HepG2 (cell line): Measurements from ENCODE around the gene XXYLT1. TPM values are rescaled to one million over a fixed set of nuclear protein-coding genes. Genes with fewer than 3 reads are reported as not detected.

Source experiments
- AGO2 ChIP-seq: fragments of 200-400 bp; formaldehyde crosslinking; optimal IDR thresholded peaks from 2 replicates; pipeline ENCODE3; 2017; ENCODE audit warnings: mild to moderate bottlenecking, low read depth, low read length, moderate library complexity
- ARNT ChIP-seq: fragments of 450-650 bp; IDR thresholded peaks from 2 replicates; pipeline ENCODE4 v1.6.1; 2017
- ARNT2 ChIP-seq: sonication (generic); formaldehyde crosslinking; IDR thresholded peaks from 2 replicates; pipeline ENCODE4 v1.8.0; 2022; ENCODE audit warnings: mild to moderate bottlenecking, low read depth, missing genetic modification reagents, moderate library complexity
- CBFB ChIP-seq: sonication (generic); formaldehyde crosslinking; IDR thresholded peaks from 2 replicates; pipeline ENCODE4 v1.4.0; 2020; ENCODE audit warnings: missing genetic modification reagents
- CEBPG ChIP-seq: IDR thresholded peaks from 2 replicates; pipeline ENCODE4 v1.6.1; 2016
- CREB3 ChIP-seq: sonication (generic); formaldehyde crosslinking; IDR thresholded peaks from 2 replicates; pipeline ENCODE4 v1.5.0; 2020; ENCODE audit warnings: missing genetic modification reagents
- CSRNP1 ChIP-seq: sonication (generic); formaldehyde crosslinking; IDR thresholded peaks from 2 replicates; pipeline ENCODE4 v1.8.1; 2023; ENCODE audit warnings: mild to moderate bottlenecking, missing genetic modification reagents
- ERF ChIP-seq: IDR thresholded peaks from 2 replicates; pipeline ENCODE4 v1.6.1; 2018; ENCODE audit warnings: missing biosample characterization, missing genetic modification reagents
- HOXA3 ChIP-seq: sonication (generic); formaldehyde crosslinking; IDR thresholded peaks from 2 replicates; pipeline ENCODE4 v1.5.0; 2020; ENCODE audit warnings: missing genetic modification reagents
- KDM1A ChIP-seq: IDR thresholded peaks from 2 replicates; pipeline ENCODE4 v1.6.1; 2016; ENCODE audit warnings: missing compliant biosample characterization
- KDM2A ChIP-seq: sonication (generic); formaldehyde crosslinking; IDR thresholded peaks from 2 replicates; pipeline ENCODE4 v1.4.0; 2020; ENCODE audit warnings: low read depth, missing genetic modification reagents, borderline replicate concordance
- KLF6 ChIP-seq: IDR thresholded peaks from 2 replicates; pipeline ENCODE4 v1.8.0; 2016; ENCODE audit warnings: missing biosample characterization, missing genetic modification reagents
- MAX ChIP-seq: IDR thresholded peaks from 2 replicates; pipeline ENCODE4 v1.6.1; 2012; ENCODE audit warnings: inconsistent platforms
- MIXL1 ChIP-seq: IDR thresholded peaks from 2 replicates; pipeline ENCODE4 v1.6.1; 2016
- NCOA1 ChIP-seq: sonication (generic); formaldehyde crosslinking; IDR thresholded peaks from 2 replicates; pipeline ENCODE4 v1.9.0; 2021; ENCODE audit warnings: missing genetic modification reagents
- NCOR1 ChIP-seq: fragments of 200-600 bp; sonication (generic); IDR thresholded peaks from 2 replicates; pipeline ENCODE4 v1.7.0; 2017; ENCODE audit warnings: antibody characterized with exemption, low read length, borderline replicate concordance
- RELA ChIP-seq: sonication (generic); formaldehyde crosslinking; IDR thresholded peaks from 2 replicates; pipeline ENCODE4 v1.4.0; 2020; ENCODE audit warnings: missing genetic modification reagents
- RFXAP ChIP-seq: sonication (generic); formaldehyde crosslinking; IDR thresholded peaks from 2 replicates; pipeline ENCODE4 v1.4.0; 2020; ENCODE audit warnings: missing genetic modification reagents, borderline replicate concordance
- RNF2 ChIP-seq: fragments of 450-650 bp; conservative IDR thresholded peaks from 2 replicates; pipeline ENCODE4 v1.6.1; 2016; ENCODE audit warnings: low read depth
- SRSF1 ChIP-seq: fragments of 200-400 bp; formaldehyde crosslinking; optimal IDR thresholded peaks from 2 replicates; pipeline ENCODE3; 2017; ENCODE audit warnings: mild to moderate bottlenecking, low read depth, low read length, moderate library complexity
- TFDP1 ChIP-seq: IDR thresholded peaks from 2 replicates; pipeline ENCODE4 v1.6.1; 2016; ENCODE audit warnings: missing compliant biosample characterization, missing genetic modification reagents, borderline replicate concordance
- XBP1 ChIP-seq: sonication (generic); formaldehyde crosslinking; IDR thresholded peaks from 2 replicates; pipeline ENCODE4 v1.5.0; 2020; ENCODE audit warnings: missing genetic modification reagents
- ZFP82 ChIP-seq: sonication (generic); formaldehyde crosslinking; IDR thresholded peaks from 2 replicates; pipeline ENCODE4 v1.5.1; 2020; ENCODE audit warnings: mild to moderate bottlenecking, missing genetic modification reagents, borderline replicate concordance
- ZNF580 ChIP-seq: IDR thresholded peaks from 2 replicates; pipeline ENCODE4 v1.6.1; 2016; ENCODE audit warnings: low read depth, borderline replicate concordance
- ZNF660 ChIP-seq: sonication (generic); formaldehyde crosslinking; IDR thresholded peaks from 2 replicates; pipeline ENCODE4 v1.5.1; 2020; ENCODE audit warnings: mild to moderate bottlenecking, low read depth, missing genetic modification reagents, borderline replicate concordance
- ZNF678 ChIP-seq: sonication (generic); formaldehyde crosslinking; IDR thresholded peaks from 2 replicates; pipeline ENCODE4 v1.4.0; 2020; ENCODE audit warnings: mild to moderate bottlenecking, missing genetic modification reagents
- ZNF709 ChIP-seq: sonication (generic); formaldehyde crosslinking; IDR thresholded peaks from 2 replicates; pipeline ENCODE4 v1.5.0; 2020; ENCODE audit warnings: mild to moderate bottlenecking, missing genetic modification reagents
- ZNF724P ChIP-seq: sonication (generic); formaldehyde crosslinking; IDR thresholded peaks from 2 replicates; pipeline ENCODE4 v1.8.0; 2022; ENCODE audit warnings: missing genetic modification reagents, borderline replicate concordance
- ZNF850 ChIP-seq: sonication (generic); formaldehyde crosslinking; conservative IDR thresholded peaks from 2 replicates; pipeline ENCODE4 v1.9.0; 2021; ENCODE audit warnings: mild to moderate bottlenecking, missing genetic modification reagents
- ZSCAN12 ChIP-seq: sonication (generic); formaldehyde crosslinking; IDR thresholded peaks from 2 replicates; pipeline ENCODE4 v1.9.0; 2021; ENCODE audit warnings: mild to moderate bottlenecking, missing genetic modification reagents
- ZSCAN29 ChIP-seq: sonication (generic); formaldehyde crosslinking; conservative IDR thresholded peaks from 2 replicates; pipeline ENCODE4 v1.4.0; 2020; ENCODE audit warnings: mild to moderate bottlenecking, missing genetic modification reagents
- polyA plus RNA-seq, 8 experiments: library from polyadenylated mRNA; depleted of rRNA in 3 of 8; stranded (reverse) in 7 of 8; unstranded in 1 of 8; fragments of >200 nt; fragmentation: Illumina TruSeq in 4 of 8; extraction: Trizol in 4 of 8; gene quantifications; 2 replicates each; pipeline versions ENCODE4 v1.2.1 to v1.2.3, GENCODE V29; 2011 to 2016; ENCODE audit warnings: low read depth in 4 of 8, missing spikeins in 1 of 8, mixed read lengths in 1 of 8; ENCODE audit not compliant: insufficient read depth in 1 of 8
- total RNA-seq, 5 experiments: library from RNA; depleted of rRNA; stranded (reverse); fragments of >200 nt; fragmentation: Illumina TruSeq; extraction: Trizol; gene quantifications; 2 replicates each; pipeline ENCODE4 v1.2.3, GENCODE V29; 2016; ENCODE audit warnings: low read depth in 1 of 5

The XXYLT1 gene
- total and polyA plus RNA-seq, 2 of the 13 experiments (the other 11 are each of a cell fraction or from before 2014, with no cell fraction given), result 17.7 to 19.0 TPM

- TF ChIP-seq CSRNP1 (CRISPR knock-in tag), result 0 out of 2 replicates have a peak, but pooled peaks have one; percentile 49
- TF ChIP-seq KLF6, result peak; percentile 51; the same call in 1 of the 2 replicates
- no peak for TF ChIP-seq ZNF660 (CRISPR knock-in tag)
- peak; percentile 70; the same call in 1 of the 2 replicates for TF ChIP-seq ZNF580 (CRISPR knock-in tag)
- TF ChIP-seq NCOR1, result no peak
- TF ChIP-seq CREB3 (CRISPR knock-in tag), result no peak
- no peak for TF ChIP-seq ARNT
- TF ChIP-seq KDM2A (CRISPR knock-in tag), result peak; percentile 81; the same call in 1 of the 2 replicates
- TF ChIP-seq AGO2, result no peak
- 0 out of 2 replicates have a peak, but pooled peaks have one; percentile 52 for TF ChIP-seq ZNF678
- no peak for TF ChIP-seq ARNT2 (CRISPR knock-in tag)
- TF ChIP-seq ZSCAN29 (CRISPR knock-in tag), result peak; percentile 87
- TF ChIP-seq ZNF709 (CRISPR knock-in tag), result peak; percentile 54; the same call in 1 of the 2 replicates
- TF ChIP-seq MAX, result no peak
- no peak for TF ChIP-seq RNF2
- TF ChIP-seq ZSCAN12, result no peak
- no peak for TF ChIP-seq CEBPG
- no peak for TF ChIP-seq ZNF850 (CRISPR knock-in tag)
- no peak for TF ChIP-seq ZNF724P (CRISPR knock-in tag)
- TF ChIP-seq NCOA1 (CRISPR knock-in tag), result no peak
- TF ChIP-seq ZFP82 (CRISPR knock-in tag), result no peak
- peak; percentile 62; the same call in 1 of the 2 replicates for TF ChIP-seq ERF (CRISPR knock-in tag)
- no peak for TF ChIP-seq RELA
- peak; percentile 95 for TF ChIP-seq SRSF1
- no peak for TF ChIP-seq KDM1A (CRISPR knock-in tag)
- TF ChIP-seq MIXL1, result no peak
- peak; percentile 52; the same call in 1 of the 2 replicates for TF ChIP-seq HOXA3 (CRISPR knock-in tag)
- TF ChIP-seq TFDP1 (CRISPR knock-in tag), result peak; percentile 19; the same call in 1 of the 2 replicates
- TF ChIP-seq CBFB (CRISPR knock-in tag), result no peak; the same call in 1 of the 2 replicates
- TF ChIP-seq RFXAP (CRISPR knock-in tag), result no peak
- TF ChIP-seq XBP1, result no peak
Observed at GRCh38 chr3:195106418-195106906, 164.5 kb downstream of the XXYLT1 start (continued).
